Stimulated activated CD4-positive, alpha-beta T cell treated with anti-CD3 and anti-CD28 coated beads, Interleukin-4, amount 100 ng/mL, for 24 hours (primary cell): ENCODE results near the gene SLC35C1.
A peak's percentile ranks its signal among the peaks of the same experiment; 100 is the strongest.

Experiments used
- DNase-seq: peaks from one replicate; pipeline ENCODE4 v3.0.0-alpha.2; 2020

SLC35C1 gene

GRCh38 chr11:45804761-45805304 is at the start of gene SLC35C1:
Gene SLC35C1, plus strand, starts transcription at chr11:45805149. Its CDS starts 653 bp downstream, at chr11:45805802.
- peak; percentile 97 for DNase-seq

GRCh38 chr11:45755281-45755859 is 49.6 kb upstream of the SLC35C1 start:
- DNase-seq: no peak

- no peak for DNase-seq
Measured at GRCh38 chr11:45756384-45757010, 48.5 kb upstream of the SLC35C1 start.

GRCh38 chr11:45757672-45758071 is 47.3 kb upstream of the SLC35C1 start:
- DNase-seq: no peak

- no peak for DNase-seq
Measured at GRCh38 chr11:45761659-45762058, 43.3 kb upstream of the SLC35C1 start.

GRCh38 chr11:45765107-45765668 is 39.8 kb upstream of the SLC35C1 start:
- DNase-seq: no peak

- no peak for DNase-seq
Measured at GRCh38 chr11:45765836-45766235, 39.1 kb upstream of the SLC35C1 start.

GRCh38 chr11:45766469-45766868 is 38.5 kb upstream of the SLC35C1 start:
- no peak for DNase-seq

- DNase-seq: no peak
Measured at GRCh38 chr11:45768486-45768885, 36.5 kb upstream of the SLC35C1 start.

- no peak for DNase-seq
Measured at GRCh38 chr11:45769960-45770359, 35.0 kb upstream of the SLC35C1 start.

- DNase-seq: peak; percentile 78
Measured at GRCh38 chr11:45771193-45771565, 33.8 kb upstream of the SLC35C1 start.

GRCh38 chr11:45771566-45772448 is 33.1 kb upstream of the SLC35C1 start:
- peak; percentile 89 for DNase-seq

- DNase-seq: no peak
Measured at GRCh38 chr11:45772449-45772774, 32.5 kb upstream of the SLC35C1 start.

- DNase-seq: no peak
Measured at GRCh38 chr11:45772986-45773785, 31.8 kb upstream of the SLC35C1 start.

- no peak for DNase-seq
Measured at GRCh38 chr11:45773786-45774655, 30.9 kb upstream of the SLC35C1 start.

- no peak for DNase-seq
Measured at GRCh38 chr11:45774786-45775185, 30.2 kb upstream of the SLC35C1 start.

GRCh38 chr11:45777127-45777969 is 27.6 kb upstream of the SLC35C1 start:
- DNase-seq: no peak

- DNase-seq: no peak
Measured at GRCh38 chr11:45778341-45778740, 26.6 kb upstream of the SLC35C1 start.

GRCh38 chr11:45779602-45780001 is 25.3 kb upstream of the SLC35C1 start:
- no peak for DNase-seq

GRCh38 chr11:45786272-45786671 is 18.7 kb upstream of the SLC35C1 start:
- no peak for DNase-seq

- DNase-seq: no peak
Measured at GRCh38 chr11:45788887-45789286, 16.1 kb upstream of the SLC35C1 start.
